Common myeloid progenitor, CD34-positive (primary cell): Measurements from ENCODE around the gene CSNK1D.
"Not testable (repeated sequence)": the region's sequence is repeated elsewhere in the genome, so short reads cannot be mapped to it uniquely, and the experiment has no call there.

Experiments used
- CTCF ChIA-PET: fragments of 350-600 bp; sonication (Branson Sonifier 250); formaldehyde crosslinking; loops from one replicate; lab custom pipeline; 2021; ENCODE audit warnings: antibody characterized with exemption; lab: Charles Lee
- POLR2A ChIA-PET: fragments of 350-600 bp; sonication (Branson Sonifier 250); formaldehyde crosslinking; loops from one replicate; lab custom pipeline; 2021; ENCODE audit warnings: antibody characterized with exemption; lab: Charles Lee
- DNase-seq, 3 donors: peaks; one replicate each; pipeline versions ENCODE4 v3.0.0 to v3.0.0-alpha.2; 2013
- H3K27ac ChIP-seq, 2 experiments: 1 replicate in 1 of 2; 2 replicates in 1 of 2; pipeline ENCODE4 v1.7.0; 2013; ENCODE audit warnings: inconsistent platforms in 2 of 2, low read length in 2 of 2, mild to moderate bottlenecking in 2 of 2, low read depth in 1 of 2, moderate library complexity in 1 of 2; ENCODE audit not compliant: severe bottlenecking in 2 of 2, insufficient read depth in 1 of 2, poor library complexity in 1 of 2
- H3K27me3 ChIP-seq, 5 experiments: replicated peaks in 2 of 5; 1 replicate in 3 of 5; 2 replicates in 2 of 5; pipeline versions ENCODE4 v1.6.1 to v1.7.0; 2013; ENCODE audit warnings: low read length in 4 of 5, mild to moderate bottlenecking in 2 of 5, moderate library complexity in 2 of 5, inconsistent platforms in 1 of 5; ENCODE audit not compliant: insufficient read depth in 5 of 5, control insufficient read depth in 4 of 5
- H3K36me3 ChIP-seq, 4 experiments: 1 replicate in 2 of 4; 2 replicates in 2 of 4; pipeline versions ENCODE4 v1.6.1 to v1.7.0; 2013; ENCODE audit warnings: low read length in 3 of 4, control low read depth in 1 of 4, mild to moderate bottlenecking in 1 of 4; ENCODE audit not compliant: control insufficient read depth in 4 of 4, insufficient read depth in 4 of 4
- H3K4me1 ChIP-seq, 4 experiments: 1 replicate in 3 of 4; 2 replicates in 1 of 4; pipeline versions ENCODE4 v1.6.1 to v1.7.1; 2013; ENCODE audit warnings: low read length in 3 of 4, mild to moderate bottlenecking in 3 of 4, control low read depth in 1 of 4, inconsistent platforms in 1 of 4, moderate library complexity in 1 of 4; ENCODE audit not compliant: control insufficient read depth in 4 of 4, insufficient read depth in 4 of 4; ENCODE audit errors: control extremely low read depth in 1 of 4
- H3K4me3 ChIP-seq, 7 experiments: 1 replicate in 4 of 7; 2 replicates in 3 of 7; pipeline versions ENCODE4 v1.5.1 to v1.7.0; 2013; ENCODE audit warnings: mild to moderate bottlenecking in 7 of 7, low read length in 6 of 7, moderate library complexity in 6 of 7, inconsistent platforms in 2 of 7, low read depth in 2 of 7, control low read depth in 1 of 7; ENCODE audit not compliant: insufficient read depth in 4 of 7, control insufficient read depth in 1 of 7; ENCODE audit errors: extremely low read depth in 1 of 7
- H3K9me3 ChIP-seq, 5 experiments: 1 replicate in 4 of 5; 2 replicates in 1 of 5; pipeline versions ENCODE4 v1.6.1 to v1.7.1; 2013; ENCODE audit warnings: low read length in 4 of 5, mild to moderate bottlenecking in 2 of 5, inconsistent platforms in 1 of 5, low read depth in 1 of 5, moderate library complexity in 1 of 5; ENCODE audit not compliant: control insufficient read depth in 4 of 5, insufficient read depth in 2 of 5; ENCODE audit errors: control extremely low read depth in 1 of 5
- WGBS: methylation state at CpG from one replicate; pipeline ENCODE4 v1.1.5; 2013; ENCODE audit not compliant: insufficient coverage; 5-methylcytosine and 5-hydroxymethylcytosine counted together

Gene CSNK1D

GRCh38 chr17:82257473-82257872 lies 16.0 kb downstream of the CSNK1D start:
- Histone ChIP-seq H3K27me3 (no peaks in the 10 kb centered on the region), H3K9me3 (peaks cover 0 to 2% (median 0%) of the 10 kb centered on the region in 5 experiments), H3K36me3 (peaks cover 50 to 83% (median 65%) of the 10 kb centered on the region in 4 experiments), H3K4me1 (no peaks in the 10 kb centered on the region), H3K4me3 (no peak overlapping the region), H3K27ac (no peak overlapping the region)
- POLR2A ChIA-PET: interaction anchor here (0.5 kb wide), 1 partner anchor 23 kb away, joined by 3 read pairs; no protein-coding TSS in a partner anchor
- DNase-seq: peak; percentile 29 to 70 (median 68)
- CTCF ChIA-PET: interaction anchor here (0.6 kb wide), 1 partner anchor 63 kb away, joined by 3 read pairs; no protein-coding TSS in a partner anchor
- 80% methylated on average over 7 of the region's 10 CpGs for WGBS

GRCh38 chr17:82256242-82256885 lies 17.1 kb downstream of the CSNK1D start:
- ChIA-PET POLR2A (no interaction called here), CTCF (interaction anchor here (0.6 to 1.4 kb wide), 3 partner anchors 20 to 95 kb away, joined by 3 to 7 read pairs (median 6); no protein-coding TSS in a partner anchor)
- Histone ChIP-seq H3K4me3 (no peak overlapping the region), H3K9me3 (peaks cover 0 to 2% (median 0%) of the 10 kb centered on the region in 5 experiments), H3K4me1 (no peaks in the 10 kb centered on the region), H3K27me3 (no peaks in the 10 kb centered on the region), H3K36me3 (peaks cover 47 to 83% (median 64%) of the 10 kb centered on the region in 4 experiments), H3K27ac (no peak overlapping the region)
- no peak for DNase-seq
- WGBS: 98% methylated on average over 13 of the region's 14 CpGs

GRCh38 chr17:82255402-82255972 lies 18.0 kb downstream of the CSNK1D start:
- H3K27ac ChIP-seq: no peak overlapping the region
- 96% methylated on average over 11 of the region's 15 CpGs for WGBS
- peaks cover 0 to 2% (median 0%) of the 10 kb centered on the region in 5 experiments for H3K9me3 ChIP-seq
- H3K4me1 ChIP-seq: no peaks in the 10 kb centered on the region
- no peak overlapping the region for H3K4me3 ChIP-seq
- H3K36me3 ChIP-seq: peaks cover 44 to 83% (median 61%) of the 10 kb centered on the region in 4 experiments
- ChIA-PET CTCF (interaction anchor here (1.4 to 2.4 kb wide), 5 partner anchors 10 to 94 kb away, joined by 3 to 7 read pairs (median 7); no protein-coding TSS in a partner anchor), POLR2A (interaction anchor here (0.6 to 0.9 kb wide), 3 partner anchors 11 to 143 kb away, joined by 4 read pairs; no protein-coding TSS in a partner anchor)
- DNase-seq: no peak
- no peaks in the 10 kb centered on the region for H3K27me3 ChIP-seq

GRCh38 chr17:82254746-82255145 lies 18.8 kb downstream of the CSNK1D start:
- not testable (repeated sequence) for H3K4me3 ChIP-seq, DNase-seq, H3K4me1 ChIP-seq, H3K9me3 ChIP-seq, H3K27me3 ChIP-seq, H3K27ac ChIP-seq
- WGBS: over 99% methylated on average over 22 of the region's 33 CpGs
- H3K36me3 ChIP-seq: peaks cover 36 to 83% (median 61%) of the 10 kb centered on the region in 4 experiments
- POLR2A ChIA-PET: interaction anchor here (0.6 to 1.0 kb wide), 5 partner anchors 10 to 143 kb away, joined by 4 read pairs; no protein-coding TSS in a partner anchor
- CTCF ChIA-PET: interaction anchor here (1.4 to 2.4 kb wide), 7 partner anchors 11 to 95 kb away, joined by 3 to 7 read pairs (median 6); no protein-coding TSS in a partner anchor

GRCh38 chr17:82254096-82254495 lies 19.4 kb downstream of the CSNK1D start:
- CTCF ChIA-PET: interaction anchor here (1.5 to 2.4 kb wide), 4 partner anchors 11 to 14 kb away, joined by 3 to 7 read pairs (median 6); no protein-coding TSS in a partner anchor
- POLR2A ChIA-PET: interaction anchor here (0.6 to 1.0 kb wide), 3 partner anchors 13 to 91 kb away, joined by 3 to 4 read pairs (median 4); no protein-coding TSS in a partner anchor
- DNase-seq, H3K9me3 ChIP-seq, H3K27me3 ChIP-seq, H3K27ac ChIP-seq, H3K4me3 ChIP-seq, H3K4me1 ChIP-seq: not testable (repeated sequence)
- peaks cover 34 to 83% (median 60%) of the 10 kb centered on the region in 4 experiments for H3K36me3 ChIP-seq
- 96% methylated on average over 31 of the region's 39 CpGs for WGBS

GRCh38 chr17:82253179-82253544 lies 20.3 kb downstream of the CSNK1D start:
- Histone ChIP-seq H3K27me3 (no peaks in the 10 kb centered on the region), H3K4me1 (peaks cover 0 to 2% (median 0%) of the 10 kb centered on the region in 4 experiments), H3K9me3 (peaks cover 0 to 2% (median 0%) of the 10 kb centered on the region in 5 experiments), H3K36me3 (peaks cover 34 to 83% (median 56%) of the 10 kb centered on the region in 4 experiments), H3K4me3 (no peak overlapping the region), H3K27ac (no peak overlapping the region)
- no peak for DNase-seq
- CTCF ChIA-PET: interaction anchor here (1.1 to 2.4 kb wide), 3 partner anchors 12 to 96 kb away, joined by 3 to 7 read pairs (median 4); no protein-coding TSS in a partner anchor
- WGBS: 98% methylated on average over 10 of the region's 12 CpGs
- POLR2A ChIA-PET: interaction anchor here (0.6 kb wide), 1 partner anchor 11 kb away, joined by 3 read pairs; no protein-coding TSS in a partner anchor
